Measurements from ENCODE around the gene SPDYE2. TPM values are rescaled to one million over a fixed set of nuclear protein-coding genes. Genes with fewer than 3 reads are reported as not detected.
"Not testable (repeated sequence)": the region's sequence is repeated elsewhere in the genome, so short reads cannot be mapped to it uniquely, and the experiment has no call there.

Gene SPDYE2
- total RNA-seq, 1 experiment from 2014 or later: not detected

DNA sequence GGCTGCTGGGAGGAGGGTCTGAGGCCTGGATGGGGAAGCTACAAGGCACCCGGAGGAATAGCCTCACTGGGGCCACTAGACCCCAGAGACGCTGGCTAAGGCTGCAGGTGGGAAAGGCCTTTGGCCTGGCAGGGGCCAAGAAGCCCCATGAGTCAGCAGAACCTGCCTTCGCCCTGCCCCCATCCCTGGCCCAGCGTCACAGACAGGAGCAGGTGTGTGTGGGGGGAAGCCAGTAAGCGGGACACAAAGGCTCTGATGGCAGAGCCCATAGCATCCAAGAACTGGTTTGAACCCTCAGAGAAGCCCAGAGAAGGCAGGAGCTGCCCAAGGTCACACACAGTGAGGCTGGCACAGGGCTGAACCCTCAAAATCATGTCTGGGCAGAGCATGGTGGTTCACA is 55.8 kb downstream of the SPDYE2 start:
- H4K8ac ChIP-seq (replicated peaks; ENCODE audit: insufficient read length, low read depth, low read length); H3K79me2 ChIP-seq (ENCODE audit: insufficient read depth, low read length); H3K79me1 ChIP-seq (ENCODE audit: insufficient read depth, low read depth, low read length, poor library complexity, severe bottlenecking); H3K27me3 ChIP-seq (ENCODE audit: insufficient read depth, low read length); H4K91ac ChIP-seq (ENCODE audit: insufficient read length, low read depth, low read length); H3K4me1 Mint-ChIP-seq; H2BK120ac ChIP-seq (ENCODE audit: low read depth, low read length, poor library complexity, severe bottlenecking); H3K27me3 Mint-ChIP-seq (ENCODE audit: low read depth); H3K14ac ChIP-seq (ENCODE audit: insufficient read depth, low read length); H3K36me3 Mint-ChIP-seq (ENCODE audit: insufficient read depth in 1 of 3, low read depth in 3 of 3); H3T11ph ChIP-seq (ENCODE audit: low read length); H3K27ac ChIP-seq (ENCODE audit: insufficient read length, low read depth, low read length); H2BK12ac ChIP-seq (ENCODE audit: insufficient read length, low read depth, low read length); H3K4me2 ChIP-seq (ENCODE audit: insufficient read depth, insufficient read length, low read length); H3K23ac ChIP-seq (ENCODE audit: insufficient read length, low read depth, low read length); H2BK5ac ChIP-seq (ENCODE audit: insufficient read length, low read length); H3K4me3 Mint-ChIP-seq; DNase-seq; H3K23me2 ChIP-seq (ENCODE audit: insufficient read length, low read depth, low read length, poor library complexity, severe bottlenecking); H4K5ac ChIP-seq (ENCODE audit: insufficient read length, low read depth, low read length); H2AK5ac ChIP-seq (ENCODE audit: insufficient read length, low read length); H4K20me1 ChIP-seq (ENCODE audit: control insufficient read depth, insufficient read depth, insufficient read length); H3K18ac ChIP-seq (ENCODE audit: insufficient read length, low read depth, low read length); H2BK15ac ChIP-seq (ENCODE audit: low read depth, low read length); H2AFZ ChIP-seq (ENCODE audit: low read length); H2BK20ac ChIP-seq (ENCODE audit: low read depth, low read length, poor library complexity, severe bottlenecking); H3K56ac ChIP-seq (ENCODE audit: insufficient read length, low read depth, low read length); H3K9me3 Mint-ChIP-seq; H3K9me3 ChIP-seq (ENCODE audit: control insufficient read depth, low read depth, low read length); H3K4me1 ChIP-seq (ENCODE audit: insufficient read depth, low read length); H3K27ac Mint-ChIP-seq; H3K4ac ChIP-seq (ENCODE audit: low read depth, low read length); H3K9ac ChIP-seq (ENCODE audit: extremely low read depth, insufficient read length, low read length): not testable (repeated sequence)
- no CpG with 5 or more reads among the region's 5 CpGs for WGBS (ENCODE audit: extremely low coverage, insufficient read length, low lambda C conversion rate)

DNA sequence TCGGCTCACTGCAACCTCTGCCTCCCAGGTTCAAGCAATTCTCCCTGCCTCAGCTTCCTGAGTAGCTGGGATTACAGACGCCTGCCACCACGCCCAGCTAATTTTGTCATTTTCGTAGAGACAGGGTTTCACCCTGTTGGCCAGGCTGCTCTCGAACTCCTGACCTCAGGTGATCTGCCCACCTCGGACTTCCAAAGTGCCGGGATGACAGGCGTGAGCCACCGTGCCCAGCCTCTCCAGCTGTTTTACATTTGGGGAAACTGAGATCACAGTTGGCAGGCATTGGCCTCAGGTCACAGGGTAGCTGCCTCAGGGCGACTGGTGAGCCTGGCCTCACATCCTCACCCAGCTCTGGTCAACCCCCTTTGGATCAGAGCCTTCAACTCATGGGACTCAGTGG is 58.7 kb downstream of the SPDYE2 start:
- not testable (repeated sequence) for H3K14ac ChIP-seq (ENCODE audit: insufficient read depth, low read length); H3K4ac ChIP-seq (ENCODE audit: low read depth, low read length); H4K91ac ChIP-seq (ENCODE audit: insufficient read length, low read depth, low read length); H2AFZ ChIP-seq (ENCODE audit: low read length); DNase-seq; H3T11ph ChIP-seq (ENCODE audit: low read length); H3K9ac ChIP-seq (ENCODE audit: extremely low read depth, insufficient read length, low read length); H3K9me3 ChIP-seq (ENCODE audit: control insufficient read depth, low read depth, low read length); H3K4me3 Mint-ChIP-seq; H4K5ac ChIP-seq (ENCODE audit: insufficient read length, low read depth, low read length); H2AK5ac ChIP-seq (ENCODE audit: insufficient read length, low read length); H3K9me3 Mint-ChIP-seq; H3K79me1 ChIP-seq (ENCODE audit: insufficient read depth, low read depth, low read length, poor library complexity, severe bottlenecking); H3K18ac ChIP-seq (ENCODE audit: insufficient read length, low read depth, low read length); H2BK20ac ChIP-seq (ENCODE audit: low read depth, low read length, poor library complexity, severe bottlenecking); H3K27me3 Mint-ChIP-seq (ENCODE audit: low read depth); H3K56ac ChIP-seq (ENCODE audit: insufficient read length, low read depth, low read length); H3K79me2 ChIP-seq (ENCODE audit: insufficient read depth, low read length); H3K27ac ChIP-seq (ENCODE audit: insufficient read length, low read depth, low read length); H3K4me1 Mint-ChIP-seq; H2BK12ac ChIP-seq (ENCODE audit: insufficient read length, low read depth, low read length); H3K23me2 ChIP-seq (ENCODE audit: insufficient read length, low read depth, low read length, poor library complexity, severe bottlenecking); H2BK15ac ChIP-seq (ENCODE audit: low read depth, low read length); H3K27ac Mint-ChIP-seq; H3K4me1 ChIP-seq (ENCODE audit: insufficient read depth, low read length); H3K4me2 ChIP-seq (ENCODE audit: insufficient read depth, insufficient read length, low read length); H2BK120ac ChIP-seq (ENCODE audit: low read depth, low read length, poor library complexity, severe bottlenecking); H4K20me1 ChIP-seq (ENCODE audit: control insufficient read depth, insufficient read depth, insufficient read length); H2BK5ac ChIP-seq (ENCODE audit: insufficient read length, low read length); H4K8ac ChIP-seq (replicated peaks; ENCODE audit: insufficient read length, low read depth, low read length); H3K23ac ChIP-seq (ENCODE audit: insufficient read length, low read depth, low read length); H3K27me3 ChIP-seq (ENCODE audit: insufficient read depth, low read length); H3K36me3 Mint-ChIP-seq (ENCODE audit: insufficient read depth in 1 of 3, low read depth in 3 of 3)
- WGBS (ENCODE audit: extremely low coverage, insufficient read length, low lambda C conversion rate): no CpG with 5 or more reads among the region's 10 CpGs
